ENCODE results near the gene IFITM10. TPM values are rescaled to one million over a fixed set of nuclear protein-coding genes. Genes with fewer than 3 reads are reported as not detected.

IFITM10 gene
- total RNA-seq, 8 experiments from 2014 or later = 0.31 to 3.1 (median 0.73) TPM

DNA sequence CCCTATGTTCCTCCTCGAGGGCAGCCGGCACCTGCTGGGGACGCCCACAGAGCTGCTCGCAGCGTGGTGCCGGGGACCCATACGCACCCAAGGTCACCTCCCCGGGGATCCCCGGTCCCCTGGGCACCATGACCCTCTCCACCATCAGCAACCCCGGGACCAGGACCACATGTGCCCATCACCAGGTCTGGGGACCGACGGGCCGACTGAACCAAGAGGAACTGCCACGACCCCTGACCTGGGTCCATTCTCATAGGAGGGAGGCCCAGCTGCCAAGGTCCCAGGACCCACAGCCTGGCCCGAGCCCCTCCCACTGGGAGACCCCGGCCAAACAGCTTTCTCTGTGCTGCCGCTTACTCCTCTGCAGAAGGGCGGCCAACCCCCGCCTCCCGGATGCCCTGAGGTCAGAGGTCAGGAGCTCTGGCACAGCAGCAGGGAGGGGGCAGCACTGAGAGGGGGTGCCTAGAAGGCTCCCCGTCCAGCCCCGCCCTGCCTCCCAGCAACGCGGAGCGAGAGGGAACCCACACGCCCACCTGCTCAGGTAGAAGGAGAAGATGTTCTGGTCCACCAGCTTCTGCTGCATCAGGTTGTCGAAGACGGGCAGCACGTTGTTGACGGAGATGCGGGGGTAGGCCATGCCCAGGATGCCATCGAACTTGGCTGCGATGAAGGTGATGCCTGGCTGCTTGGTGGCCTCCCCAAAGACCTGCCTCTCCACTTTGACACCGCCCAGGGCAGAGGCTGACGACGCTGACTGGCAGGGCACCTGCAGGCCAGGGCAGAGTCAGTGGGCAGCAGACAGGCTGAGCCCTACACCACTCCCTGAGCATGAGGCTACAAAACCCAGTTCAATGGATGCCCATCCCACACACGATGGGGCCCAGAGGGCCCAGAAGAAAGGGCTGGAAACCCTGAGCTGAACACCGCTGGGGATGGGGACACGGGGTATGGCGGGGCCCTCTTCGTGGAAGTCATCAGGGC lies 6.7 kb upstream of the IFITM10 start:
- H3K4me3 ChIP-seq = no peak overlapping the region
- in situ Hi-C loops (cut with MboI; ENCODE audit: low pct_unique_long_range_greater_than_20kb in 2 of 9, low sequenced_read_pairs in 9 of 9, unreplicated experiment in 9 of 9) = no loop called here

DNA sequence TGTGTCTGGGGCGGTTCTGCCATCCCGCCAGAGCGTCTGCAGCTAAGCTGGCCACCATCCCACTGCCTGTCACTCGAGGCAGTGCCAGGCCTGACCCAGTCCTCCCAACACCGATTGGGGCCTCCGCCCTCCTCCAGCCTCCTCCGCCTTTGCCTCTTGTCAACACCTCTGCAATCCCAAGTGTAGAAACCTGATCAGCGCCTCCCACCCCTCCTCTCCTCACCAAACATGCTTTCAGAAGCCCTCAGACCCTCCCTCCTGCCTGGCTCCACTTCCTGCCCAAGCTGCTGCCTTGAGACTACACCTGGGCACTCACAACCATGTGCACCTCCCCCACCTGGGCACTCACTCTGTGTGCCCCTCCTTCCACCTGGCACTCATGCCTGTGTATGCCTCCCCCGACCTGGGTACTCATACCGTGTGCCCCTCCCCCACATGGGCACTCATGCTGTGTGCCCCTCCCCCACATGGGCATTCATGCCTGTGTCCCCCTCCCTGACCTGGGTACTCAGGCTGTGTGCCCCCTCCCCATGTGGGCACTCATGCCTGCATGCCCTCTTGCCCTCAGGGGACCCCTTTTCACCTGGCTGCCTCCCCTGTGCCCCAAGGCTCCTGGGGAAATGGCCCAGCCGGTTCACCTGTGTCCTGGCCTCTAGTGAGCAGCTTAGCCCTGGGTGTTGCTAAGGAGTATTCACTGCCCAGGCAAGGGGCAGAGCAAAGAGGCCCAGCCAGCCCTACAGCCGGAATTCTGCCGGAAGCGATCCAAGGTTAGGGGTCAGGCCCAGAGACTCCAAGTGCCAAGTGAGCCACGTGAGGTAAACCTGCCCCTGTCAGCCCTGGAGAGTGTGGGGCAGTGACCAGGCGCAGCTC lies 5.5 kb upstream of the IFITM10 start:
- H3K4me1 ChIP-seq (replicated peaks in 1 of 2) = no peaks in the 10 kb centered on the region
- ATAC-seq (replicated peaks in 6 of 8) = no peak
- no peak overlapping the region for H3K4me3 ChIP-seq
- 60 to 80% methylated on average over 1 to 3 of the region's 16 CpGs; no CpG with 5 or more reads in 8 of the 10 experiments for WGBS, 10 experiments
- in situ Hi-C loops (cut with MboI; ENCODE audit: low pct_unique_long_range_greater_than_20kb in 2 of 9, low sequenced_read_pairs in 9 of 9, unreplicated experiment in 9 of 9) = no loop called here
- no peak overlapping the region for H3K27ac ChIP-seq

More for the DNA sequence above, 6.7 kb upstream of the IFITM10 start:
- 83 to 94% (median 90%) methylated on average over 7 to 11 of the region's 41 CpGs; no CpG with 5 or more reads in 7 of the 10 experiments for WGBS, 10 experiments
- Histone ChIP-seq H3K4me1 (replicated peaks in 1 of 2) (no peaks in the 10 kb centered on the region), H3K27ac (no peak overlapping the region)
- no peak for ATAC-seq (replicated peaks in 6 of 8)

DNA sequence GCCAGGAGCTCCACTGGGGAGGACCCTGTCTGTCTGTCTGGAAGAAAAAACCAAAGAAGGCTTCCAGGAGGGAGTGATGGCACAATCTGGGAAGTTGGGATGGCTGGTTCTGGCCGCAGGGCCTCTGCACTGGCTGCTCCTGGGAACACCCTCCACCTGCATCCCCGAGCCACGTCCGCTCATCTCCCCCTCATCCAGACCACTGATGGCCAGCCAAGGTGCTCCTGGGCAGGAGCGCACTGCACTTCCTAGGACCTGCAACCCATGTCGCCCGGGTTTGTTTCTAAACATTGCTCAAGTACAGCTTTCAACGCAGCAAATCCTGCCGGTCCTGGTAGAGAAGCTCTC lies 4.9 kb upstream of the IFITM10 start:
- ATAC-seq (replicated peaks in 6 of 8) = no peak
- Histone ChIP-seq H3K4me3 (no peak overlapping the region), H3K4me1 (replicated peaks in 1 of 2) (peaks cover 0 to 2% of the 10 kb centered on the region in 2 donors), H3K27ac (no peak overlapping the region)
- WGBS, 10 experiments = 100% methylated on average over 2 to 4 of the region's 9 CpGs; no CpG with 5 or more reads in 7 of the 10 experiments
- in situ Hi-C loops (cut with MboI; ENCODE audit: low pct_unique_long_range_greater_than_20kb in 2 of 9, low sequenced_read_pairs in 9 of 9, unreplicated experiment in 9 of 9) = no loop called here

DNA sequence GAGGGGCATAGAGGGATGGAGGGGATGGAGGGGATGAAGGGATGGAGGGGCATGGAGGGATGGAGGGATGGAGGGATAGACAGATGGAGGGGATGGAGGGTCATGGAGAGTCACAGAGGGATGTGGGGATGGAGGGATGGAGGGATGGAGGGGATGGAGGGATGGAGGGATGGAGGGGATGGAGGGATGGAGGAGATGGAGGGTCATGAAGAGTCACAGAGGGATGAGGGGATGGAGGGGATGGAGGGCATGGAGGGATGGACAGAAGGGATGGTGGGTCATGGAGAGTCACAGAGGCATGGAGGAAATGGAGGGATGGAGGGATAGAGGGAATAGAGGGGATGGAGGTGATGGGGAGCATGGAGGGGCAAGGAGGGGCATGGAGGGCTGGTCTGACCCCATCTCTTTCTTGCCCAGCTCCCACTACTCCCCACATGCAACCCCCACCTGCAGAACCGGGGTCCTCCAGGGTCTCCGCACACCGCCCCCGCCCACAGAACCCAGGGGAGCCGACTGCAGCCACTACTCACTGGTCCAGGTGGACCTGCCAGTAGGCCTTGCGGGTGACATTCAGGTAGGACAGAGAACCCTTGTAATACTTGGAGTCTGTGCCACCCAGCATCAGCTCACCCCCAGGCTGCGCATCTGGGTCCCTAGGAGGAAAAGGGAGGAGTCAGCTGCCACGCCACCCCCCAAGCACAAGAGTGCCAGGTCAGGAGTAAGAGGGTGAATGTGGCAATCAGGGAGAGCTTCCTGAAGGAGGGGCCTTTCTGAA lies 4.2 kb upstream of the IFITM10 start:
- in situ Hi-C loops (cut with MboI; ENCODE audit: low pct_unique_long_range_greater_than_20kb in 2 of 9, low sequenced_read_pairs in 9 of 9, unreplicated experiment in 9 of 9) = no loop called here
- no peak for ATAC-seq (replicated peaks in 6 of 8)
- Histone ChIP-seq H3K27ac (no peak overlapping the region), H3K4me3 (no peak overlapping the region), H3K4me1 (replicated peaks in 1 of 2) (peaks cover 2 to 7% of the 10 kb centered on the region in 2 donors)
- 40 to 80% methylated on average over 1 of the region's 8 CpGs; no CpG with 5 or more reads in 8 of the 10 experiments for WGBS, 10 experiments

DNA sequence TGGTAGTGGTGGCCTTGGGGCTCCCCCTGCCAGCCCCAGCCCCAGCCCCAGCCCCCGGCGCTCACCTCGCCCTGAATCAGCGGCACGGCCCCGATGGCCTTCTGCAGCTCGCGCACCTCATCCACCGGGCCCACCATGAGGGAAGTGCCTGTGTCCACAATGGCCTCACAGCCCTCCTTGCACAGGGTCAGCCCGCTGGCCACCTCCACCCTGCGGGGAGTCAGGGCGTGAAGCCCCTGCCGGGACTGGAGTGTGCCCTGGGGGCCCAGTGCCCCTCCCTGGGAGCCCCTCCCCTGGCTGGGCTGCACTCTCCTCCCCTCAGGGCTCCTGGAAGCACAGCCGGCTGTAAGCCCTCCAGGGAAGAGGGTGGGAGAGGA lies 3.5 kb upstream of the IFITM10 start:
- Histone ChIP-seq H3K27ac (no peak overlapping the region), H3K4me3 (no peak overlapping the region), H3K4me1 (replicated peaks in 1 of 2) (peaks cover 2 to 10% of the 10 kb centered on the region in 2 donors)
- WGBS, 10 experiments = no CpG with 5 or more reads among the region's 14 CpGs
- ATAC-seq (replicated peaks in 6 of 8) = no peak
- in situ Hi-C loops (cut with MboI; ENCODE audit: low pct_unique_long_range_greater_than_20kb in 2 of 9, low sequenced_read_pairs in 9 of 9, unreplicated experiment in 9 of 9) = no loop called here

DNA sequence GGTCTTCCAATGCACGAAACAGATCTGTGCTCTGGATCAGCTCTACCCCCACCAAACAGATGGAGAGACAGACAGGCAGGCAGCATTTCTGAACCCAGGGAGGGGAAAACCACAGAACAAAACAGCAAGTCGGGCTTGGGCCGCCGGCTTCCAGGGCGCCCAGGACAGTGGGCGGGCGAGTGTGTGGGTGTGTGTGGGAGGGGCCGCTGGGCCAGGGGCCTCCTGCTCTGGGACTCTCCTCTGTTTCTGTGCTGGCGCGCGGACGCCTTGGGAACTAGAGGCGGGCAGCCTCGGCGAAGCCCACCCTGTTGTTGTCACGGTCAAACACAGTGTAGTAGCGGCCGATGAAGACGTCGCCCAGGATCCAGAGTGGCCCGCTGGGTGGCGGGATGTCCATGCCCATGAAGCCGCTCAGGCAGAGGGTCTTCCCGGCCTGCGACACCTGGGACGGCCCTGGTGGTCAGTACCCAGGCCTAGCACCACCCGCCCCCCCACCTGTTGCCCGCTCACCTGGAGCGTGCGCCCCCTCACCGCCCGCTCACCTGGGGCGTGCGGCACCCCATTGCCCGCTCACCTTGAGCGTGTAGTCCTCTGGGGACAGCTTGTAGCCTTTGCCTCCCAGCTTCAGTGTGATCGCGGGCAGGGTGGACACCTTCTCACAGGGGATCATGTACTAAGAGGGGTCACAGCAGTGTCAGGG lies 3.0 kb upstream of the IFITM10 start:
- Histone ChIP-seq H3K4me3 (no peak overlapping the region), H3K4me1 (replicated peaks in 1 of 2) (peaks cover 2 to 13% of the 10 kb centered on the region in 2 donors), H3K27ac (no peak overlapping the region)
- in situ Hi-C loops (cut with MboI; ENCODE audit: low pct_unique_long_range_greater_than_20kb in 2 of 9, low sequenced_read_pairs in 9 of 9, unreplicated experiment in 9 of 9) = no loop called here
- 90 to 93% methylated on average over 2 to 3 of the region's 38 CpGs; no CpG with 5 or more reads in 8 of the 10 experiments for WGBS, 10 experiments
- ATAC-seq (replicated peaks in 6 of 8) = no peak

DNA sequence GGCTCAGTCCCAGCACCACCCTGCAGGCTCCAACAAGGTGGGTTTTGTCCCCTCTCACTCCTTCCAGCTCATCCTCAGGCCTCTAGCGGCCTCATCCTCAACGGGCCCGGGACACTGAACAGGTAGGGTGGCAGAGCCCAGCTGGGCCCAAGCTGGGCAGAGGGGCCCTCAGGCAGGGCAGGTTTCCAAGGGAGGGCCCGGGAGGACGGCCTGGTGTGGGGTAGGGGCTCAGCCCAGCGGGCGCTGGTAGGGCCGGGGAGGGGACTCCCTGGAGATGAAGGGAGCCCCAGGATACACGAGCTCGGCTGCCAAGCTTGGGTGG lies 2.5 kb upstream of the IFITM10 start:
- peaks cover 2 to 13% of the 10 kb centered on the region in 2 donors for H3K4me1 ChIP-seq (replicated peaks in 1 of 2)
- 100% methylated on average over 2 of the region's 10 CpGs; no CpG with 5 or more reads in 9 of the 10 experiments for WGBS, 10 experiments
- no peak for ATAC-seq (replicated peaks in 6 of 8)
- in situ Hi-C loops (cut with MboI; ENCODE audit: low pct_unique_long_range_greater_than_20kb in 2 of 9, low sequenced_read_pairs in 9 of 9, unreplicated experiment in 9 of 9) = no loop called here
- H3K27ac ChIP-seq = no peak overlapping the region
- H3K4me3 ChIP-seq = no peak overlapping the region

DNA sequence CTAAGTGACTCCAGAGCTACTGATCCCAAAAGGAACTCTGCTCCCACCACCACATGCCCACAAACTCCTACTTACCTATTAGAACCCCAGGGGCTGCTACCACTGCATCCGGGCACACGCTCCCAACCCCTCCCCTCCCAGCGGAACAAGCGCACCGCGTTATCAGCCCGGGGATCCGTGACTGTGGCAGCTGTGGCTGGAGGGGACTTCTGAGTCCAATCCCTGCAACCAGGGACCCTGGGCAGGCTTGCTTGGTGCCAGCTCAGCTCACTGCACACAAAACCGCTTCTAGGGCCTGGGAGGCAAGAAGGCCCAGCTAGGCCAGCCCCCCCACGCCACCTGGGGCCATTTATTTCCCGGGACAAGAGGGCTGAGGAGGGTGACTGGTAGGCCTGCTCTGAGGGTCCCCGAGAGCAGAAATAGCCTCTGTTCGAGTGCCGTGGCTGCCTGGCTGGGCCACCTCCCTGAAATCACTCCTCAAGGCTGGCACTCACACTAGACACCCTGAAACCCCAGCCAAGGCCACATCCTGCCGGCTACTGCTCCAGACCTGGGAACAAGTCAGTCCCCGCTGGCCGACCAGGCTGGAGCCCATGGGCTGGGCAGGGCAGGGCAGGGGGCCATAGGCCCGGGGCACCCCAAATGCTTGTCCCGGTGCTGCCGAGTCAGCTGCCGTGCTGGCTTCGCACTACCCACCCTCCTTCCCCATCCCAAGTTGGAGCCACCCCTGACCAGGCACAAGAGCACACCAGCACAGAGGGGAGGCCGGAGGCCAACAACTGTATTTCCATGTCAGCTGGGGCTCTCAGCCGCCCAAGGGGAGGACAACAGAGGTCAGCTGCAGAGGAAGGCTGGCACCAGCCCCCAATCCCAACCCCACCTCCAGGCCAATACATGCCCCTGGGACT lies 1.9 kb upstream of the IFITM10 start:
- in situ Hi-C loops (cut with MboI; ENCODE audit: low pct_unique_long_range_greater_than_20kb in 2 of 9, low sequenced_read_pairs in 9 of 9, unreplicated experiment in 9 of 9) = no loop called here
- WGBS, 10 experiments = 80 to 96% (median 92%) methylated on average over 1 to 5 of the region's 24 CpGs; no CpG with 5 or more reads in 6 of the 10 experiments
- Histone ChIP-seq H3K4me3 (no peak overlapping the region), H3K4me1 (replicated peaks in 1 of 2) (peaks cover 2 to 13% of the 10 kb centered on the region in 2 donors), H3K27ac (no peak overlapping the region)
- peak in 1 of 8 experiments; percentile 13 for ATAC-seq (replicated peaks in 6 of 8)

DNA sequence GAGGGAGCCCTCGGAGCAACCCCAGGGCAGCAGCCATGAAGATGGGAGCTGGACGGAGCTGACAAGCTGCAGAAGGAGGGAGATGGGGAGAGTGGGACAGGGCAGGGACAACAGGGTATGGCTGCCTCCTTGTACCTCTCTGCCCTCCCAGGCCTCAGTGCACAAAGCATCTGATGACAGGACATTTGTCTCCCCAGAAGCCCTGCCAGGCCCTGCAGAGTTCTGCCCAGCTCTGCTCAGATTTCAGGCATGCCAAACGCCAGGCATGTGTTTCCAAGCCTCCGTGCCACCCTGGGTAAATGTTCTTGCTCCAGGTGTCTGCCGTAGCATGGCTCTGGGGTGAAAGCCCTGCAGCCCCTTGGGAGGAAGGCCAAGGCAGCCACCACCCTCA lies 1.1 kb upstream of the IFITM10 start:
- in situ Hi-C loops (cut with MboI; ENCODE audit: low pct_unique_long_range_greater_than_20kb in 2 of 9, low sequenced_read_pairs in 9 of 9, unreplicated experiment in 9 of 9) = no loop called here
- 60 to 90% (median 72%) methylated on average over 1 to 3 of the region's 5 CpGs; no CpG with 5 or more reads in 6 of the 10 experiments for WGBS, 10 experiments
- H3K27ac ChIP-seq = no peak overlapping the region
- H3K4me1 ChIP-seq (replicated peaks in 1 of 2) = peaks cover 2 to 13% of the 10 kb centered on the region in 2 donors
- H3K4me3 ChIP-seq = no peak overlapping the region
- ATAC-seq (replicated peaks in 6 of 8) = peak in 3 of 8 experiments; percentile 12 to 24 (median 13)

DNA sequence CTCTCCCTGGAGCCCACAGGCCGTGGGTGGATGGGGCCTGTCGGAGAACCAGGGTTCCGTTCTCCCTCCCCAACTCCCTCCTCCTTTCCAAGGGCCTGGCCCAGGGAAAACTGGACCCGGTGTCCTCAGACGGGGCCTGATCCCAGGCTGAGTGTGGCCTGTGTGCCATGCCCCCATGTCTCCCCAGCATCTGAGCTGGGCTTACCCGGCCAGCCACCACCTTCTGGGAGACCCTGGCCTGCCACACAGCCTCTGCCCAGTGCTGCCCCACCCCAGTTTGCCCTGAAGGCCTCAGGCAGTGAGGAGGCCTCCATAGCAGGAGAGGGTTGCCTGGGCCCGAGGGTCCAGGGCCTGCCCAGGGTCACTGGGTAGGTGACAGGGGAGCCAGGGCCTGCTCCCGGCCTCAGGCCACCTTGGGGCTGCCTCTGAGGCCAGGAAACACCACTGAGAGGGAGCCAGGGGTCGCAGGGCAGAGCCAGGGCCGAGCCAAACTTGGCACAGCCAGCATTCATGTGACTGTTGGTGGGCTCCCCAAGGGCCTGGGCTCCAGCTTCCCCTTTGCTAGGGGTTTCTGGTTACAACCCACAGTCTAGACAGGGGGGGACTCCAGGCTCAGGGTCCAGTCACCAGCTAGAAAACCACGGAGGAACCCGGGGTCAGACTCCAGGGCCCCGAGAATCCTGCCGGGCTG lies 590 bp upstream of the IFITM10 start:
- in situ Hi-C loops (cut with MboI; ENCODE audit: low pct_unique_long_range_greater_than_20kb in 2 of 9, low sequenced_read_pairs in 9 of 9, unreplicated experiment in 9 of 9) = no loop called here
- no peak overlapping the region for H3K4me3 ChIP-seq
- peaks cover 2 to 13% of the 10 kb centered on the region in 2 donors for H3K4me1 ChIP-seq (replicated peaks in 1 of 2)
- ATAC-seq (replicated peaks in 6 of 8) = peak in 3 of 8 experiments; percentile 4 to 6 (median 4)
- 67 to 86% (median 77%) methylated on average over 2 to 6 of the region's 14 CpGs; no CpG with 5 or more reads in 6 of the 10 experiments for WGBS, 10 experiments
- H3K27ac ChIP-seq = no peak overlapping the region

All from motor neuron (in vitro differentiated cells).